NK-92 (cell line): ENCODE results near the gene NSD1.
"Not testable (repeated sequence)": the region's sequence is repeated elsewhere in the genome, so short reads cannot be mapped to it uniquely, and the experiment has no call there.

Source experiments
- DNase-seq: peaks from one replicate; lab custom pipeline; 2025; ENCODE audit not compliant: unreplicated experiment; lab: John Stamatoyannopoulos, UW

Gene NSD1

DNA sequence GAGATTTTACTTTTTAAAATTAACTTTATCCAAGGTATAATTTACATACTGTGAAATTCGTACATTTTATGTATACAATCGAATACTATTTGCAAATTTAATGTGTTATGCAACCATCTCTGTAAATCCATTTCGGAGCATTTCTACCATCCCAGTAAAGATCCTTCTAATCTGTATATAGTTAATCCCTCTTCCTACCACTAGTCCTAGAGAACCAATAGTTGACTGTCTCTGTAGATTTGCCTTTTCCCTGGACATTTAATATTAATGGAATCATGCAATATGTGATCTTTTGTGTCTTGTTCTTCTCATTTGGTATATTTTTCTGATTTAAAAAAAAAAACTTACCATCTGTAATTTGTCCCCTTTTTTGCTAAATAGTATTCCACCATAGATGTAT is 95.2 kb downstream of the NSD1 start:
- DNase-seq: no peak

DNA sequence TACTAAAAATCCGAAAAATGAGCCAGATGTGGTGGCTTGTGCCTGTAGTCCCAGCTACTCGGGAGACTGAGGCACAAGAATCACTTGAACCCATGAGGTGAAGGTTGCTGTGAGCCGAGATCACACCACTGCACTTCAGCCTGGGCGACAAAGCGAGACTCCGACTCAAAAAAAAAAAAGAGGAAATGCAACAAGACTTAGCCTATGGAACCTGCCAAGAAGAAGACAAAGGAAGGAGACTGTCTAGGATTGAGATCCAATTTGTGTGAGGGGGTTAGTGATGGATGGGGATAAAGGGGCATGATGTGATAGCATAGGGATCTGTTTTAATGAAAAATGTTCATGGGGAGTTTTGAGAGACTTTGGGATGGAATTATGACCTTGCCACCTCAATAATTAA is 97.1 kb downstream of the NSD1 start:
- no peak for DNase-seq

DNA sequence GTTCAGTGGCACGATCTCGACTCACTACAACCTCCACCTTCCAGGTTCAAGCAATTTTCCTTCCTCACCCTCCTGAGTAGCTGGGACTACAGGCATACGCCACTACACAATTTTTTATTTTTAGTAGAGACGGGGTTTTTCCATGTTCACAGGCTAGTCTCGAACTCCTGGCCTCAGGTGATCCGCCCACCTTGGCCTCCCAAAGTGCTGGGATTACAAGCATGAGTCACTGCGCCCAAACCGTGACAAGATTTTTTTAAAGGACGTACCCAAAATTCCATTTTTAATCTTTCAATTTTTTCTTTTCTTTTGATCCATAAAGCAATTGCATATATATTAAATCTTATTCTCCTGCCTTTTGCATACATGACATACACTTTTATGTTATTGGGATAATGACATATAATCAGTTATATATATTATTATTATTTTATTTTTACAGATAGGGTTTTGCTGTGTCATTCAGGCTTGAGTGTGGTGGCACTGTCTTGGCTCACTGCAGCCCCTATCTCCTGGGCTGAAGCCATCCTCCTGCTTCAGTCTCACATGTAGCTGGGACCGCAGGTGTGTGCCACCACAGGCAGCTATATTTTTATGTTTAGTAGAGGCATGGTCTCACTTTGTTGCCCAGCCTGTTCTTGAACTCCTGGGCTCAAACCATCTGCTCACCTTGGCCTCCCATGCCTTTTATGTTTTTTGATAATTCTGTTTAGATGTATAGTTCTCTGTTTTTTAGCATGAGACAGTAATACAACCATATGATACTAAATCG is 98.1 kb downstream of the NSD1 start:
- no peak for DNase-seq

DNA sequence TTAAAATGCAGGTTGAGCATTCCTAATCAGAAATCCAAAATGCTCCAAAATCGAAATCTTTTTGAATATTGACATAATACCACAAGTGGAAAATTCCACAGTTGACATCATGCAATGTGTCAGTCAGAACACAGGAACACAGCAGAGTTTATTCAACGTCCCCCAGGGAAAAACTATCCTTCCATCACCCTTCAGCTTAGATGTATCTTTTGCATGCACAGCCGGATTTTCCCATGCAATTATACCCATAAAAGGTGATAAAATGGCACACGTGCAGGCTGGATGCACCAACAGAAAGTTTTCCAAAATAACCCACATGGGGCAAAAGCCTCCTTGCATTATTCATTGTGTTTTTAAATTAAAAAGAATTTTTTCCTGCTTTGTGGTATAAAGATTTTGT is 98.8 kb downstream of the NSD1 start:
- DNase-seq: no peak

DNA sequence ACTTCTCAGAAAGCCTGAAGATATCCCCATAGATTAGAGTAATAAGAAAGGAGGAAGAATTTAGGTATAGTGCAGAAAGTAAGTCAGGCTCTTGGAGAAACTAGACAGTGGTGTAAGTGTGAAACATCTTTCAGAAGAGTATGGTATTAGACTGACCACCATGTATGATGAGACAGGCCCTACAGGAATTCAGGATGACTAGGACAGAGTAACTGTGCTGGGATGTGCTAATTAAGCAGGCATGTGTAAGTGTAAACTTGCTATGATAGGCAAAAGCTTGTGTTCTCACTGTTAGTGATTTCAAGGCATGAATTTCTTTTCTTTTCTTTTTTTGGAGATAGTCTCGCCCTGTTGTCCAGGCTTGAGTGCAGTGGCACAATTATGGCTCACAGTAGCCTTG is 99.2 kb downstream of the NSD1 start:
- no peak for DNase-seq

DNA sequence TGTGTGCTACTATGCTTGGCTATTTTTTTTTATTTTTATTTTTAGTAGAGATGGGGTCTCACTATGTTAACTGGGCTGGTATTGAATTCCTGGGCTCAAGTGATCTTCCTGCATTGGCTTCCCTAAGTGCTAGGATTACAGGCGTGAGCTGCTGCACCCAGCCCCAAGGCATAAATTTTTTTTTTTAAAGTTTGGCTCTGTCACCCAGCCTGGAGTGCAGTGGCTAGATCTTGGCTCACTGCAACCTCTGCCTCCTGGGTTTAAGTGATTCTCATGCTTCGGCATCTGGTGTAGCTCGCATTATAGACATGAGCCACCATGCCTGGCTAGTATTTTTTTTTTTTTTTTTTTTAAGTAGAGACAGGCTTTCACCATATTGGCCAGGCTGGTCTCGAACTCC is 99.6 kb downstream of the NSD1 start:
- DNase-seq: no peak

DNA sequence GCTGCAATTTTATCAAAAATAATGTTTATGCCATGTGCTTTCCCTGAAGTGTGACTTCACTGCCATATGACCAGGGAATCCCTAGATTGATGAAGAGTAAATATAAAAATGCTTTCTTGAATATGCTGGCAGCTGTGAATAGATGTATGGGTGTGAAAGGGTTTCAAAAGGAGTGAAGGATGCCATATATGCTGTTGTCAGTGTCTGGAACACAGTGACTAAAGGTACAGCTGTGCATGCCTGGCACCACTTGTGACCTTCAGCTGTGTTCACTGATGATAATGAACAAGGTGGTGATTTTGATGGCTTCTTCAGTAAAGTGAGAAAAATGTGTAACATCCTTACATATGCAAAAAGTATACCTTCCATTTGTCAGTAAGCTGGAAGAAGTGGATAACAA is 100.2 kb downstream of the NSD1 start:
- DNase-seq: no peak

DNA sequence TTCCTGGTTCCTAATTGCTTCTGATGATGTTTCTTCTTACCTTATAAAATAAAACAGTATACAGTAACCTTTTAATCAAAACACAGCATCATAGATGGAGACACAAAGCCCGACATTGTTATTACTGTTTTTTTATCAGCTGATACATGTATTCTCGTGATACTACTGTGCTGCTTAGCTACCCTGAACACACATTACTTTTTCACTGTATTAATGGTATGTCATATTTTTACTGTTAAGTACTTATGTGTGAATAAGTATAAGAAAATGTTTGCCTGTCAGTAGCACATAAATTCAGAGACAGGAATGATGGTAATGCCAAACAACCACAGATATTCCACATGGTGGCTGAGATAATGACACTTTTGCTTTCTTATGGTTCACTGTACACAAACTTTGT is 101.3 kb downstream of the NSD1 start:
- DNase-seq: no peak

DNA sequence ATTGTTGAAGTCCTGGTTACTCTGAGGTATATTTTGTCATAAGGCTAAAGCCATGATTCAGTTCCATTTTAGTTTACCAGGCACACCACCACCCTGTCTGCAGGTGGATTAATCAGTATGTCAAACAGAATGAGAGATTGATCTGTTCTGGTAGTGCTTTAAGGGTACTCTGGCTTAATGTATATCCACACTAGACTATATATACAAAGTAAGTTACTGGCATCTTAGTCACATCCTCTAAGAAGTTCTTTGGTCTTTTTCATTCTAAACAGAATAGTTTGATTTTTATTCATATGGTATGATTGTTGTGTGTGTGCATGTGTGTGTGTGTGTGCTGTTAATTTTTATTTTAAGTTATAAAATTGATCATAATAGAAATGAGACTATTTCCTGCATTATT is 108.2 kb downstream of the NSD1 start:
- no peak for DNase-seq

DNA sequence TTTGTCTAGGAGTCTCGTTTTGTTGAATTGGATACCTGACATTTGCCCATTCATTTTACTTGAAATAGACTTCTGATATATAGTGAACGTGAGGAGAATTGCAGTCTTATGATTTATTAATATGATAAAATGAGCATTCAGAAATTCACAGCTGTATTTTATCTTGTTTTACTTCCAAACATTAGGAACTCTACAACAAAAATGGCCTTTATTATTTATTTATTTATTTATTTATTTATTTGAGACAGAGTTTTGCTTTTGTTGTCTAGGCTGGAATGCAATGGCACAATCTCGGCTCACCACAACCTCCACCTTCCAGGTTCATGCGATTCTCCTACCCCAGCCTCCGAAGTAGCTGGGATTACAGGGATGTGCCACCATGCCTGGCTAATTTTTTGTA is 108.7 kb downstream of the NSD1 start:
- DNase-seq: no peak

DNA sequence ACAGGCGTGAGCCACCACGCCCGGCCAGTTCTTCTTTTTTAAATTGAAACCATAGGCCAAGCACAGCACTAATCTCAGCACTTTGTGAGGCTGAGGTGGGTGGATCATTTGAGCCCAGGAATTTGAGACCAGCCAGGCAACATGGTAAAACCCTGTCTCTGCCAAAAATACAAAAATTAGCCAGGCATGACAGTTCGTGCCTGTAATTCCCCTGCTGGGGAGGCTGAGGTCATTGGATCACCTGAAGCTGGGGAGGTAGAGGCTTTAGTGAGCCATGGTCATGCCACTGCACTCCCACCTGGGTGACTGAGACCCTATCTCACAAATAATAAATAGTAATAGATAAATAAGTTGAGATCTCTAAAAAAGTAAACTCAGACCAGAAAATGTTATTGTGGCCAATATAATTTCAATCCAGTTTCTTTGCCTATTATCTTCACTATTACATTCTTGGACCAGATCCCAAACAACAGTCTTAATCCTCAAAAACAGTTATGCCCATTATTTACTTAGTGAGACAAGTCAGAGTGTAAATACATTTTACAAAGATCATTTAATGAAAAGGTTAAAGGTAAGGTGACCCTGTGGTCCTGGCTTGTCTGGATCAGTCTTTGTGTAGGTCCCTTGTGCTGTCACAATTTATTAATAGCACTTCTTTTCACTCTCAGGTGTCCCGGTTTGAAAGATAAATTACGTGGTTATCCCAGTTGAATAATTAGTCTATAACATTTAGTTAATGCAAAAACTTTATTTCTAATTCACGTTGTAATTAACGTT is 116.4 kb downstream of the NSD1 start:
- no peak for DNase-seq

DNA sequence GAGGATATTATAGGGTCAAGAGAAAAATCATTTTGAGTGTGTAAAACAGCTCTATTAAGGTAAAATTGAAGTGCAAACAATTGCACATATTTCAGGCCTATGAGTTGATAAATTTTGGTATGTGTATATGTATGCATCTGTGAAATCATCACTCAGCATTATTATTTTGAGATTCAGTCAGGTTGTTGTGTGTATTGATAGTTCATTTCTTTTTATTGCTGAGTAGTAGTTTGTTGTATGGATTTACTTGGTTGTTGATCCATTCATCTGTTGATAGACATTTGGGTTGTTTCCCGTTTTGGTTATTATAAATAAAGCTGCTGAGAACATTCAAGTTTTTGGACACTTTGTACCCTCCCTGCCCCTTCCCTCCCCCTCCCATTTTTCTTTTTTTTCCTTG is 119.7 kb downstream of the NSD1 start:
- DNase-seq: no peak

DNA sequence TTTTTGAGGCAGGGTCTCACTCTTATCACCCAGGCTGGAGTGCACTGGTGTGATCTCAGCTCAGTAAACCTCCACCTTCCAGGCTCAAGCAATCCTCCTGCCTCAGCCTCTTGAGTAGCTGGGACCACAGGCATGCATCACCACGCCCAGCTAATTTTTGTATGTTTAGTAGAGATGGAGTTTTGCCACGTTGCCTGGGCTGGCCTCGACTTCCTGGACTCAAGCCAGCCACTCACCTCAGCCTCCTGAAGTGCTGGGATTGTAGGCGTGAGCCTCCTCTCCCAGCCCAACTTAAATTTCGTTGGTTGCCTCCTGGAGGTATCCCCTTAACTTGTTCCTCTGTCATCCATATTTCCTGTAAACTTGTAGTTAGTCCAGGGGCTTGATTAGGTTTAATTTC is 122.7 kb downstream of the NSD1 start:
- no peak for DNase-seq

DNA sequence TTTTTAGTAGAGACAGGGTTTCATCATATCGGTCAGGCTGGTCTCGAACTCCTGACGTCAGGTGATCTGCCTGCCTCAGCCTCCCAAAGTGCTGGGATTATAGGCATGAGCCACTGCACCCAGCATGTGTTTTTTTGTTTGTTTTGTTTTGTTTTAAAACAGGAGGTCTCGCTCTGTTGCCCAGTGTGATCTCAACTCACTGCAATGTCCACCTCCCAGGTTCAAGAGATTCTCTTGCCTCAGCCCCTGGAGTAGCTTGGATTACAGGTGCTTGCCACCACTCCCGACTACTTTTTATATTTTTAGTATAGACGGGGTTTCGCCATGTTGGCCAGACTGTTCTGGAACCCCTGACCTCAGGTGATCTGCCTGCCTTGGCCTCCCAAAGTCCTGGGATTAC is 125.1 kb downstream of the NSD1 start:
- not testable (repeated sequence) for DNase-seq

DNA sequence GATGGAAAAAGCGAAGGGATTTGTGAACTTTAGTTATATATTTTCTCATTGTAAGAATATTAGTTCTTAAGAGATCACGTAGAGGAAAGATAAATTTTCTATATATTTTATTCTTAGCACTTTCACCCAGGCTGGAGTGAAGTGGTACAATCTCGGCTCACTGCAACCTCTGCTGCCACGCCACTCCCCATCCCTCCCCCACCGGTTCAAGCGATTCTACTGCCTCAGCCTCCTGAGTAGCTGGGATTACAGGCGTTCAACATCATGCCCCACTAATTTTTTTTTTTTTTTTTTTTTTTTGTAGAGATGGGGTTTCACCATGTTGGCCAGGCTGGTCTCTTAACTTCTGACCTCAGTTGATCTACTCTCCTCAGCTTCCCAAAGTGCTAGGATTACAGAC is 127.4 kb downstream of the NSD1 start:
- no peak for DNase-seq

DNA sequence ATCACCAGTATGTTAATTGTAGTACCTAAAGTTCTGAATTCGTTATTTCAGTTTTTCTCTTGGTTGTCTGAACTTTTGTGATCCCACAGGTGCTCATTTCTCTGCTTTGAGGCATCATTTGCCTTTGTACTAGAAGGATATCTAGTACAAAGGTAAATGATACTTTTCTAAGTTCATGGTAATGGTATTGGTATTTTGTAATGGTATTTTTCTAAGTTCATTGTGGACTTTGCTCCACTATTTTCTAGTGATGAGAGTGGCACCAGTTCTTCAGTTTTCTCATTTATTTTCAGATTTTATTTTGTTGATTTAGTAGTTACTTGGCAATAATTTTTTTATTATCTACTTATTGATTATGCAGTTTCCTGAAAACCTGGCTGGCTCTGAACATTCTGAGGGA is 127.9 kb downstream of the NSD1 start:
- DNase-seq: no peak

DNA sequence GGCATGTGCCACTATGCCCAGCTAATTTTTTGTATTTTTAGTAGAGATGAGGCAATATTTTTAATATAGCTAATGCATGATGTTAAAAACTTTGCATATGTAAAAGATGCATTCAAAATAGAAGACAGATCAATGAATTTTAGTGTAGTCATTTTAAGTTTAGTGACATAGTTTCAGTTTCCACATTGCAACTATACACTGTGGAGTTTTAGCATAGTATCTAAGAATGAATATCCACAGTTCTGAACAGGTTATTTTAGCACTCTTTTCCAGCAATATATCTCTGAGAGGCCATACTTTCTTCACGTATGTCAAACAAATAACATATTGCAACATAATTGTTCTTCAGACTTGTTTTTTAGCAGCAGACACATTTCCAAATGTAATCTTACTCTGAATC is 130.6 kb downstream of the NSD1 start:
- DNase-seq: no peak

DNA sequence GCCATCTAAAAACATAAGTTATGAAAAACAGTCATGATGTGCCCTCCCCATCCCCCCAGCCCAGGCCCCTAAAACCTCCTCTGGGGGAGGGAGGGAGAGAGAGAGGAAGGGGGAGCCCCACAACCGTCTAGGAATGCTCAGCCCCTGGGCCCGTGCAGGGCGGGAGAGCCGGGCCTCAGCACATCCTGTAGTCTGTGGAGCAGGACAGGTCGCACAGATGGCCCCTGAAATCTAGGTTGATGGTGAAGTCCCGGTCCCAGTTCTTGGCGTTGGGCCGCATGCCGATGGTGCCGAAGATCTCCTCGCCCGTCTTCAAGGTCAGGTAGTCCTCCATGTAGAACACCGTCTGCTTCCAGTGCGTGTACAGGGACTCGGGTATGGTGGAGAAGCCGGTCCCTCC is 131.8 kb downstream of the NSD1 start:
- DNase-seq: no peak

DNA sequence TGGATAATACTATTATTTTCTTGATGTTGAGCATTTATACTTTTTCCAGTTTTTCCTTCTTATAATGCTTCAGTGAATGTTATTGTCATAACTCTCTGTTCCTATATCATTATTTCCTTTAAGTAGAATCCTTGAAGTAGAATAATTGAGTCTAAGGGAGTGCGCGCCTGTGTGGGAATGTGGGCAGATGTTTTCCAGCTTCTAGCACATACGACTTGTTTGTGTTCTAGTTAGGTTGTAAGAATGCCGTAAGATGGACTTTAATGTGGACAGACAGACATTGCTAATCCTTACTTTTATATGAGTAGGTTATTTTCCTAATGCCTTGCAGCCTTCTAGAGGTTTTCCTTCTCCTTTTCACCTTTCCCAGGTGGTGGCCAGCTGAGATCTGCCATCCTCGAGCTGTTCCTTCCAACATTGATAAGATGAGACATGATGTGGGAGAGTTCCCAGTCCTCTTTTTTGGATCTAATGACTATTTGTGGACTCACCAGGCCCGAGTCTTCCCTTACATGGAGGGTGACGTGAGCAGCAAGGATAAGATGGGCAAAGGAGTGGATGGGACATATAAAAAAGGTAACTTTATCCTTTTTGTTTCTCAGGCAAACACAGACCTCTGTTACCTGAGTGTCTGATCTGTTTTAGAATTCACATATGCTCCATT is 135.8 kb downstream of the NSD1 start:
- no peak for DNase-seq

DNA sequence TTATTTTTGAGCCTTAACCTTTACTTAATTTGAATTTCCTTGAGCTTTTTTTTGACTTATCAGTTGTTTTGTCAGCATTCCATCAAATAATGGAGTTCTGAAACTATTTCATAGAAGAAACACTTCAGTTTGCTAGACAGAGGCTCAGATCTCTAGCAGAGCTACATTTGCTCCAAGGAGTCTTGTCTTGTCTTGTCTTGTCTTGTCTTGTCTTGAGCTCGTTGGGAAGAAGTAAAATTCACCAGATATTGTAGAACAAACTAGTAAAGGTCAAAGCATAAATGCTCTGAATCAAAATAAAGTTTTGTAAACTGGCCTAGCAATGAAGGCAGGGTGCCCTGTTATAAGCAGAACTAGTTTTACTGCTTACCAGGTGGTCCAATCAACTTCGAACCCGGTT is 136.4 kb downstream of the NSD1 start:
- DNase-seq: no peak

DNA sequence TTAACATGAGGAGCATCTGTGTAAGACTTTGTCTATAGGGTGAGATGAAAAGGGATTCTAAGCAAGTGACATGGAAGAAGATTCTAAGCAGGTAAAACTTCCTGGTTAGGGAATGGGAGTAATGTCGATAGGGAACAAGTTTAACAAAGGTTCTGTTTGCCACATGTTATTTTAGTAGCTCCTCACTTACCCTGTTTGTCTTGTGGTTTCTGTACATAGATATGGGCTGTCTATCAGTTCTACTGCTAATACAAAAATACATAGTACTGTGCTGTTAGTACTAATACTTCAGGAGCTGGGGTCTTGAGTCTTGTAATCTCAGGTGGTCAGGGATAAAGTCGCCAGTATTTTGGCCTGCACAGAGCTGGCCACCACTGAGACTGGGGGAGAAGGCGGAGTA is 137.1 kb downstream of the NSD1 start:
- DNase-seq: no peak

DNA sequence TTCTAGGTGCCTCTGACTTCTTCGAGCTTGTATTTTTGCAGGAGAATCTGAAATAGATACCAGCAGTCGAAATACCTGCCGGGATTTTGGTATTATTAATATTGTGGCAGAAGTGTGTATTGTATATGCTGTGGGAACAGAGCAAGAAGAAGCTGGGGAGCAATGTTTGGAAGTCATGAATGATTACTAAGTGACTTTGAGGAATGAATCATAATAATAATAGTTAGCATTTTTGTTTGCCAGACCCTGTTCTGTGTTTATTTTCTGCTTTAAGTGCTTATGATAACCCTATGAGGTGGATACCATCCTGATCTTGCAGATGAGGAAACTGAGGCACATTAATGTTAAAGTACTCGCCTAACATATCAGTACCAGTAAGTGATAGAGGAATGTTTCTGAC is 137.5 kb downstream of the NSD1 start:
- DNase-seq: no peak
